ENCODE data around the gene CHCT1. TPM values are rescaled to one million over a fixed set of nuclear protein-coding genes. Genes with fewer than 3 reads are reported as not detected.
"Not testable (repeated sequence)": the region's sequence is repeated elsewhere in the genome, so short reads cannot be mapped to it uniquely, and the experiment has no call there.

The CHCT1 gene
- not detected for polyA plus RNA-seq
- long read RNA-seq, donor 1 = 0 reads
- long read RNA-seq, donor 2 = 0 reads
- long read RNA-seq, donor 3 = 0 reads
- long read RNA-seq, donor 4 = 0 reads
- long read RNA-seq, donor 5 = 0 reads
- long read RNA-seq, donor 6 = 0 reads
- long read RNA-seq, donor 7 = 0 reads
- long read RNA-seq, donor 8 = 0 reads
- long read RNA-seq, donor 9 = 0 reads
- long read RNA-seq, donor 10 = 0 reads
- long read RNA-seq, donor 11 = 0 reads

DNA sequence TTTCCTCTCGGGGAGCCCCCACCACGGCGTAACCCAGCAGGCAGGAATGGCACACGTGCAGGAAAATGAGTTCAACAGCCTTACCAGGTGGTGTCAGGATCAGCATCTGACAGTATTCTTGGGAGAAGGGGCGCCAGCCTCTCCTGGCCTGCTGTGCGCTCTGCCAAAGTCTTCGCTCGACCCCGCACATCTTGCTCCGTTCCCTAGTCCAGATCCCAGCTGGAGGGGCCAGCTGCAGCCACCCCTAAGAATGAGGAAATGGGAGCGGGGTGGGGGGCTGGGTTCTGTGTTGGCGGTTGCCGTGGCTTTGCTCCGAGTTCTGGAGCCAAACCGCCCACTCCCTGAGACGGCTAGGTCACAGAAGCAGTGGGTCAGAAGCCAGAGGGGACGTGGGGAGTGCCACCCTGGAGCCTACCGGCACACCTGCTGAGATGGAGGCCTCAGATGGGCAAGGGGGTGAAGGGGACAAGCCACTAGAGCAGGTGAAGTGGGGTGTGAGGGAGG, at the start of gene CHCT1:
TSS of gene CHCT1 (plus strand) at position 328 of the 504 bp plus-strand sequence. CDS start at position 432, 104 bp downstream.
- Histone ChIP-seq H3K36me3 (ENCODE audit: control insufficient read depth, insufficient read depth, low read length) (no peaks in the 10 kb centered on the region), H3K4me3 (ENCODE audit: low read length) (peak within 1 kb of the TSS; percentile 49), H3K27ac (ENCODE audit: low read length) (no peak within 1 kb of the TSS), H3K4me1 (ENCODE audit: control insufficient read depth, insufficient read depth, low read length) (peaks cover 2% of the 10 kb centered on the region), H3K9me3 (ENCODE audit: control insufficient read depth, low read depth, low read length) (no peaks in the 10 kb centered on the region), H3K27me3 (ENCODE audit: control insufficient read depth, insufficient read depth, low read length) (peaks cover 7% of the 10 kb centered on the region)
- no peak for DNase-seq
- WGBS (ENCODE audit: insufficient coverage, low lambda C conversion rate) = no CpG with 5 or more reads among the region's 18 CpGs

DNA sequence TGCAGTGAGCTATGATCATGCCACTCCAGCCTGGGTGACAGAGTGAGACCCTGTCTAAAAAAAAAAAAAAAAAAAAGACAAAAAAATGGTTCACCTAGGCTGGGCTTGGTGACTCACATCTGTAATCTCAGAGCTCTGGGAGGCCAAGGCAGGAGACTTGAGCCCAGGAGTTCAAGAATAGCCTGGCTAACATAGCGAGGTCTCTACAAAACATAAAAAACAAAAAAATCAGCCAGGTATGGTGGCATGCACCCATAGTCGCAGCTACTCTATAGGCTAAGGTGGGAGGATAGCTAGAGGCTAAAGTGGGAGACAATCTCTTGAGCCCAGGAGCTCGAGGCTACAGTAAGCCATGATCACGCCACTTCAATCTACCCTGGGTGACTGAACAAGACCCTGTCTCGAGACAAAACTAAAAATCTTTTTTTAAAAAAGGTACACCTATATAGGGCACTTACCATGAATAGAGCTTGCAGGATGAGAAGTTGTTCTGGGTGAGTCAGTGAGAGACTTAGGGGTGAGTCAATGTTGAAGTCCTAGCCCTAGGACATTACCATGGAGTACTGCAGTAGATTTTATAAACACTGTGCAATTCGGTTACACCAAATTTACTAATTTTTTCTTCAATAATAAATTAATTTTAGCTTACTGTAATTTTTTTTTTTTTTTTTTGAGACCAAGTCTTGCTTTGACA, 49.4 kb upstream of the CHCT1 start:
- H3K4me1 ChIP-seq (ENCODE audit: control insufficient read depth, insufficient read depth, low read length) = no peaks in the 10 kb centered on the region
- no peak overlapping the region for H3K27ac ChIP-seq (ENCODE audit: low read length)
- no peaks in the 10 kb centered on the region for H3K27me3 ChIP-seq (ENCODE audit: control insufficient read depth, insufficient read depth, low read length)
- no peak overlapping the region for H3K4me3 ChIP-seq (ENCODE audit: low read length)
- DNase-seq = no peak
- no peaks in the 10 kb centered on the region for H3K9me3 ChIP-seq (ENCODE audit: control insufficient read depth, low read depth, low read length)
- WGBS (ENCODE audit: insufficient coverage, low lambda C conversion rate) = 100% methylated on average over 1 of the region's 6 CpGs
- H3K36me3 ChIP-seq (ENCODE audit: control insufficient read depth, insufficient read depth, low read length) = no peaks in the 10 kb centered on the region

DNA sequence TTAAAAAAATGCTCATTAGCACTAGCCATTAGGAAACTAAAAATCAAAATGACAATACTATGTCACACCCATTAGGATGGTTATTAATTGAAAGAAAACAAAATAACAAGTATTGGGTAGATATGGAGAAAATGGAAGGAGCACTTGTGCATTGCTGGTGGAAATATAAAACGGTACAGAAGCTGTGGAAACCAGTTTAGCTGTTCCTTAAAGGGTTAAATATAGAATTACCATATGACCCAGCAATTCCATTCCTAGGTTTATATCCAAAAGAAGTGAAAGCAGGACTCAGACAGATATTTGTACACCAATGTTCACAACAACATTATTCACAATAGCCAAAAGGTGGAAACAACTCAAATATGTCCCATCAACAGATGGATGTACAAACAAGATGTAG, 44.1 kb upstream of the CHCT1 start:
- H3K27ac ChIP-seq (ENCODE audit: low read length); DNase-seq; H3K4me1 ChIP-seq (ENCODE audit: control insufficient read depth, insufficient read depth, low read length); H3K36me3 ChIP-seq (ENCODE audit: control insufficient read depth, insufficient read depth, low read length); H3K27me3 ChIP-seq (ENCODE audit: control insufficient read depth, insufficient read depth, low read length); H3K9me3 ChIP-seq (ENCODE audit: control insufficient read depth, low read depth, low read length); H3K4me3 ChIP-seq (ENCODE audit: low read length): not testable (repeated sequence)
- no CpG with 5 or more reads among the region's 1 CpG for WGBS (ENCODE audit: insufficient coverage, low lambda C conversion rate)

DNA sequence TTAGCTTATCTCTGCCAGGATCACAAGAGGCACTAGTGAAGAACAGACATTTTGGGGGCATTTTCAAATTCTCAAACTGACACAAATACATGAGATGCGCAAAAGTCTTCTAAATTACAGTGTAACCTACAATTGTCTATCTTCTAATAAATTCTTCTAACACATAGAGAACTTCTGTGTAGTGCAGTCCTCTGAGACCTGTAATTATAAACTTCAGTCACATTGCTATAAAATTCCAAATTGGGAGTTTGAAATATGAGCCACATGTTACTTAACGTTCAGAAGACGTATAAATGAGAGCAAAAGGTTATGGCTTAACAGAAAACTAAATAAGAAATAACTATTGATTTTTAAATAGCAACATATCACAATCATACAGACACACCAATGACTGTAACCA, 42.8 kb upstream of the CHCT1 start:
- H3K27ac ChIP-seq (ENCODE audit: low read length); DNase-seq: not testable (repeated sequence)
- no CpG with 5 or more reads among the region's 3 CpGs for WGBS (ENCODE audit: insufficient coverage, low lambda C conversion rate)

DNA sequence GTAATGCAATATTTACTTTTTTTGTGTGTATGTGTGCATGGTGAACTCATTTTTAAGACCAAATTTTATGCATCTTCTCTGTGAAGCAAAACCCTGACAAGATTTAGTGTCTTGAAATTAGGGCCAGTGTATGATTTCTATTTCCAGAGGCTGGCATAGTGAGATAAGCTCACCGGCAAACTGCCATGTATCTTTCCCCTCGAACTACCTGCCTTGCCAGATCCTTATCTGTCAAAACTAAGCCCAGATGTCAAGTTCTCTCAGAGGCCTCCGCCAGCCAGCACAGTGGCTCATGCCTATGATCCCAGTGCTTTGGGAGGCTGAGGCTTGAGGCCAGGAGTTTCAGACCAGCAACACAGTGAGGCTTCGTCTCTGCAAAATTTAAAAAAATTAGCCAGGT, 40.3 kb upstream of the CHCT1 start:
- Histone ChIP-seq H3K9me3 (ENCODE audit: control insufficient read depth, low read depth, low read length) (no peaks in the 10 kb centered on the region), H3K27me3 (ENCODE audit: control insufficient read depth, insufficient read depth, low read length) (no peaks in the 10 kb centered on the region), H3K4me3 (ENCODE audit: low read length) (no peak overlapping the region), H3K4me1 (ENCODE audit: control insufficient read depth, insufficient read depth, low read length) (no peaks in the 10 kb centered on the region), H3K27ac (ENCODE audit: low read length) (no peak overlapping the region), H3K36me3 (ENCODE audit: control insufficient read depth, insufficient read depth, low read length) (no peaks in the 10 kb centered on the region)
- no CpG with 5 or more reads among the region's 4 CpGs for WGBS (ENCODE audit: insufficient coverage, low lambda C conversion rate)
- DNase-seq = no peak

More for the DNA sequence above, 42.8 kb upstream of the CHCT1 start:
- not testable (repeated sequence) for H3K36me3 ChIP-seq (ENCODE audit: control insufficient read depth, insufficient read depth, low read length); H3K4me3 ChIP-seq (ENCODE audit: low read length); H3K4me1 ChIP-seq (ENCODE audit: control insufficient read depth, insufficient read depth, low read length); H3K9me3 ChIP-seq (ENCODE audit: control insufficient read depth, low read depth, low read length); H3K27me3 ChIP-seq (ENCODE audit: control insufficient read depth, insufficient read depth, low read length)

DNA sequence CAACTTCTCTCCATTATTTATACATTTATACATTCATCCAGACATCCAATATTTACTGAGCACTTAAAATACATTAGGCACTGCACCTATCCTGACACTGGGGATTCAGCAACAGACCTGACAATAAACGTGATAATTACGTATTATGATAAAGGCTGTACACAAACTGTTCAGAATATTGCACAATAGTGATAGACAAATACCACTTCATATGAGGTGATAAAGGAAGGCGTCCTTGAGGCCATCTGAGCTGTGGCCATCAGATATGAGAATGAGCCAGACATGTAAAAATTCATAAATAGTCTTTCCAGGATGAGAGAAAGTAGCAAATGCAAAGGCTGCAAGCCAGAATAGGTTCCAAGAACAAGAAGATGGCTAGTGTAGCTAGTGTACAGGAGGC, 38.9 kb upstream of the CHCT1 start:
- Histone ChIP-seq H3K4me1 (ENCODE audit: control insufficient read depth, insufficient read depth, low read length) (no peaks in the 10 kb centered on the region), H3K36me3 (ENCODE audit: control insufficient read depth, insufficient read depth, low read length) (no peaks in the 10 kb centered on the region), H3K27me3 (ENCODE audit: control insufficient read depth, insufficient read depth, low read length) (no peaks in the 10 kb centered on the region), H3K4me3 (ENCODE audit: low read length) (no peak overlapping the region), H3K27ac (ENCODE audit: low read length) (no peak overlapping the region), H3K9me3 (ENCODE audit: control insufficient read depth, low read depth, low read length) (no peaks in the 10 kb centered on the region)
- no peak for DNase-seq
- WGBS (ENCODE audit: insufficient coverage, low lambda C conversion rate) = no CpG with 5 or more reads among the region's 3 CpGs

DNA sequence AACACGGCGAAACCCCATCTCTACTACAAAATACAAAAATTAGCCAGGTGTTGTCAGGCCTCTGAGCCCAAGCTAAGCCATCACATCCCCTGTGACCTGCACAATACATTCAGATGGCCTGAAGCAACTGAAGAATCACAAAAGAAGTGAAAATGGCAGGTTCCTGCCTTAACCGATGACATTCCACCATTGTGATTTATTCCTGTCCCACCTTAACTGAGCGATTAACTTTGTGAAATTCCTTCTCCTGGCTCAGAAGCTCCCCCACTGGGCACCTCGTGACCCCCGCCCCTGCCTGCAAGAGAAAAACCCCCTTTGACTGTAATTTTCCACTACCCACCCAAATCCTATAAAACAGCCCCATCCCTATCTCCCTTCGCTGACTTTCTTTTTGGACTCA, 37.4 kb upstream of the CHCT1 start:
- not testable (repeated sequence) for H3K9me3 ChIP-seq (ENCODE audit: control insufficient read depth, low read depth, low read length); H3K4me3 ChIP-seq (ENCODE audit: low read length); H3K4me1 ChIP-seq (ENCODE audit: control insufficient read depth, insufficient read depth, low read length); H3K36me3 ChIP-seq (ENCODE audit: control insufficient read depth, insufficient read depth, low read length); DNase-seq; H3K27me3 ChIP-seq (ENCODE audit: control insufficient read depth, insufficient read depth, low read length); H3K27ac ChIP-seq (ENCODE audit: low read length)
- WGBS (ENCODE audit: insufficient coverage, low lambda C conversion rate) = no CpG with 5 or more reads among the region's 7 CpGs

DNA sequence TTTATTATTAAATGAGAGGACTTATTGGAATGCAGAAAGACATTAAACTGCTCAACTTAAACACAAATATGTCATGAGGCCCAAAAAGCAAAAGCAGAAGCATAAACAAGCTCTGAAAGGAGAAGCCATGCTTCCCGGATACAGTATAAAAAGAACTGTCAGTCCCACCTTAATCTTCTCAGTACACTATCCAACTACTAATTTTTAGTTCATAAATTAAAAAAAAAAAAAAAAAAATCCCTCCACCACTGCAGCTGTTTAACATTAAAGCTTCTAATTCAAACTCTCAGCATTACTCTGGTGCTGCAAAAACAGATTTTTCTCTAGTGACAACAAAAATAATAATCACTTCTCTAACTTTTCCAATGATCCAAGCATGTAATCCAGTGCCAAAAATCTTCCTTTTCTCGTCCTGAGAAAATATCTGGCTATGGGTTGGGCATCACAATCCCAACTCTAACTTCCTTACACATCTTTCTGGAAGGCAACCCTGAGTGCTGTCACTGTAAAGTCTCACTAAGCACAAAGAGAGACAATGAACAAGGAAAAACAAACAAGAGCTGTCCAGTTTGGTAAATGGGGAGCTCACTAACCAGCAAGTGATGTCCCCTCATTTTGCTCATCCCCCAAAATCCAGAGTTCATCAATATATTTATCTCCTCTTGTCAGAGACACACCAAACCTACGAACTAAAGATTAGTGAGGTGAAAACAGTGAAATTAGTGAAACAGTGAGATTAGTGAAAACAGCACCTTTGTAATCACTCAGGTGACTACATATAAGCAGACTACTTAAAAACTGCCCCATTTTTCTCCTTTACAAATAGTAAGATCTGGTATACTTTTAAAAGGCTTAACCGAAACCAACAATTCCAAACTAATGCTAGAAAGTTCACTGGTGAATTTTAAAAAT, 35.9 kb upstream of the CHCT1 start:
- Histone ChIP-seq H3K9me3 (ENCODE audit: control insufficient read depth, low read depth, low read length) (no peaks in the 10 kb centered on the region), H3K27me3 (ENCODE audit: control insufficient read depth, insufficient read depth, low read length) (no peaks in the 10 kb centered on the region), H3K27ac (ENCODE audit: low read length) (no peak overlapping the region), H3K36me3 (ENCODE audit: control insufficient read depth, insufficient read depth, low read length) (no peaks in the 10 kb centered on the region), H3K4me3 (ENCODE audit: low read length) (no peak overlapping the region), H3K4me1 (ENCODE audit: control insufficient read depth, insufficient read depth, low read length) (no peaks in the 10 kb centered on the region)
- 89% methylated on average over 3 of the region's 4 CpGs for WGBS (ENCODE audit: insufficient coverage, low lambda C conversion rate)
- no peak for DNase-seq

DNA sequence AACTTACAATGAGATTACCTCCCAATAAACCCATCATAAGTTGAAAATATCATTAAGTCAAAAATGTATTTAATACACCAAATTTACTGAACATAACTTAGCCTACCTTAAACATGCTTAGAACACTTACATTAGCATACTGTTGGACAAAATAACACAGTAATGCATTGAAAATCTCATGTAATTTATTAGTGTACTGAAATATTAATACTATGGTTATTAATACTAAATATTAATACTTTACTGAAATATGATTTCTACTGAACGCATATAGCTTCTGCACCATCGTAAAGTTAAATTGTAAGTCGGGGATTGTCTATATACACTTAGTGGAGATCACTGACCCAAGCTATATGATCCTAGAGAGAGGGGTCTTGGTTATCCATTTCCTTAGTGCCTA, 34.6 kb upstream of the CHCT1 start:
- DNase-seq = no peak
- Histone ChIP-seq H3K4me1 (ENCODE audit: control insufficient read depth, insufficient read depth, low read length) (no peaks in the 10 kb centered on the region), H3K9me3 (ENCODE audit: control insufficient read depth, low read depth, low read length) (no peaks in the 10 kb centered on the region), H3K27me3 (ENCODE audit: control insufficient read depth, insufficient read depth, low read length) (no peaks in the 10 kb centered on the region), H3K27ac (ENCODE audit: low read length) (no peak overlapping the region), H3K4me3 (ENCODE audit: low read length) (no peak overlapping the region), H3K36me3 (ENCODE audit: control insufficient read depth, insufficient read depth, low read length) (no peaks in the 10 kb centered on the region)
- WGBS (ENCODE audit: insufficient coverage, low lambda C conversion rate) = no CpG with 5 or more reads among the region's 3 CpGs

DNA sequence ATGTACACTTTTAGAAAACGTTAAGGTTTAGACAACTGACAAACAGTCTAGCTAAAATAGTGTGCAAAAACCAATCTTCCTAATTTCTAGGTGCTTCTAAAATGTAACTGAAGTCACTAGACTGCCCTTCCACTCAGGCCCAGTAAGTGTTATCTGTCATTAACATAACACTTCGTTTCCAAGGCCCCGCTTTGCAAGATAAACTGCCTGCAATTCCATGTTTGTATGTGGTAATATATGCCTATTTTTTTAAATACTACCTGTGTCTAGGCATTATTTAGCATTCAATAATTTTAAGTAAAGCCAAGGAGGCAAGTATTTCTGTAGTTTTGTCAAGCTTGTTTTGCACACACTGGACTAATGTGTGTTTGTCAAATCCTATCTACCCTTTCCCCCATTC, 33.5 kb upstream of the CHCT1 start:
- WGBS (ENCODE audit: insufficient coverage, low lambda C conversion rate) = no CpG with 5 or more reads among the region's 3 CpGs
- peaks cover 5% of the 10 kb centered on the region for H3K4me1 ChIP-seq (ENCODE audit: control insufficient read depth, insufficient read depth, low read length)

More for the DNA sequence above, 33.5 kb upstream of the CHCT1 start:
- H3K27me3 ChIP-seq (ENCODE audit: control insufficient read depth, insufficient read depth, low read length) = no peaks in the 10 kb centered on the region
- no peaks in the 10 kb centered on the region for H3K9me3 ChIP-seq (ENCODE audit: control insufficient read depth, low read depth, low read length)
- H3K36me3 ChIP-seq (ENCODE audit: control insufficient read depth, insufficient read depth, low read length) = no peaks in the 10 kb centered on the region
- no peak for DNase-seq
- no peak overlapping the region for H3K4me3 ChIP-seq (ENCODE audit: low read length)
- no peak overlapping the region for H3K27ac ChIP-seq (ENCODE audit: low read length)

Data from large intestine (tissue), 12 donors.